Measurements from ENCODE around the gene GBF1. TPM values are rescaled to one million over a fixed set of nuclear protein-coding genes. Genes with fewer than 3 reads are reported as not detected.

GBF1 gene
- total and polyA plus RNA-seq, 4 donors = 6.0 to 27.2 (median 15.2) TPM

GRCh38 chr10:102268375-102268888 is 23.1 kb downstream of the GBF1 start:
- DNase-seq (ENCODE audit: low spot score) = no peak
- H3K9ac ChIP-seq (ENCODE audit: low read depth in 1 of 2, low read length in 2 of 2) = no peak overlapping the region

More at GRCh38 chr10:102268375-102268888, 23.1 kb downstream of the GBF1 start:
- Histone ChIP-seq H3K36me3 (ENCODE audit: control insufficient read depth in 4 of 4, insufficient read depth in 3 of 4, low read depth in 1 of 4, low read length in 3 of 4) (peaks cover 0 to 9% (median under 1%) of the 10 kb centered on the region in 4 donors), H3K4me1 (ENCODE audit: control insufficient read depth in 4 of 4, insufficient read depth in 4 of 4, low read length in 3 of 4) (peaks cover 0 to 5% (median 2%) of the 10 kb centered on the region in 4 donors), H3K27ac (ENCODE audit: low read depth in 1 of 2, low read length in 2 of 2) (no peak overlapping the region), H3K27me3 (ENCODE audit: control insufficient read depth in 4 of 4, insufficient read depth in 4 of 4, low read length in 3 of 4) (no peaks in the 10 kb centered on the region), H3K4me3 (ENCODE audit: low read depth in 1 of 3, low read length in 3 of 3) (no peak overlapping the region), H3K9me3 (ENCODE audit: control insufficient read depth in 4 of 4, low read length in 3 of 4) (no peaks in the 10 kb centered on the region)
- TF ChIP-seq ZBTB33 (IDR thresholded peaks at IDR 0.05) = no peak
- no peak for TF ChIP-seq GABPA (IDR thresholded peaks at IDR 0.05 in 1 of 2, conservative IDR thresholded peaks at IDR 0.05 in 1 of 2)
- TF ChIP-seq, protein P1, sequence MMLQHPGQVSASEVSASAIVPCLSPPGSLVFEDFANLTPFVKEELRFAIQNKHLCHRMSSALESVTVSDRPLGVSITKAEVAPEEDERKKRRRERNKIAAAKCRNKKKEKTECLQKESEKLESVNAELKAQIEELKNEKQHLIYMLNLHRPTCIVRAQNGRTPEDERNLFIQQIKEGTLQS (IDR thresholded peaks at IDR 0.05) = no peak
- TF ChIP-seq HNF4G (IDR thresholded peaks at IDR 0.05) = no peak
- TF ChIP-seq RAD21 (IDR thresholded peaks at IDR 0.05) = no peak
- TF ChIP-seq, protein P2, sequence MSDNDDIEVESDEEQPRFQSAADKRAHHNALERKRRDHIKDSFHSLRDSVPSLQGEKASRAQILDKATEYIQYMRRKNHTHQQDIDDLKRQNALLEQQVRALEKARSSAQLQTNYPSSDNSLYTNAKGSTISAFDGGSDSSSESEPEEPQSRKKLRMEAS (IDR thresholded peaks at IDR 0.05) = no peak
- TF ChIP-seq, protein P3, sequence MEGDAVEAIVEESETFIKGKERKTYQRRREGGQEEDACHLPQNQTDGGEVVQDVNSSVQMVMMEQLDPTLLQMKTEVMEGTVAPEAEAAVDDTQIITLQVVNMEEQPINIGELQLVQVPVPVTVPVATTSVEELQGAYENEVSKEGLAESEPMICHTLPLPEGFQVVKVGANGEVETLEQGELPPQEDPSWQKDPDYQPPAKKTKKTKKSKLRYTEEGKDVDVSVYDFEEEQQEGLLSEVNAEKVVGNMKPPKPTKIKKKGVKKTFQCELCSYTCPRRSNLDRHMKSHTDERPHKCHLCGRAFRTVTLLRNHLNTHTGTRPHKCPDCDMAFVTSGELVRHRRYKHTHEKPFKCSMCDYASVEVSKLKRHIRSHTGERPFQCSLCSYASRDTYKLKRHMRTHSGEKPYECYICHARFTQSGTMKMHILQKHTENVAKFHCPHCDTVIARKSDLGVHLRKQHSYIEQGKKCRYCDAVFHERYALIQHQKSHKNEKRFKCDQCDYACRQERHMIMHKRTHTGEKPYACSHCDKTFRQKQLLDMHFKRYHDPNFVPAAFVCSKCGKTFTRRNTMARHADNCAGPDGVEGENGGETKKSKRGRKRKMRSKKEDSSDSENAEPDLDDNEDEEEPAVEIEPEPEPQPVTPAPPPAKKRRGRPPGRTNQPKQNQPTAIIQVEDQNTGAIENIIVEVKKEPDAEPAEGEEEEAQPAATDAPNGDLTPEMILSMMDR (IDR thresholded peaks at IDR 0.05; ENCODE audit: low read depth, low read length, missing input control) = no peak
- TF ChIP-seq JUND (IDR thresholded peaks at IDR 0.05) = no peak
- TF ChIP-seq EGR1 (IDR thresholded peaks at IDR 0.05; ENCODE audit: low read depth in 2 of 2) = no peak
- TF ChIP-seq TAF1 (conservative IDR thresholded peaks at IDR 0.05) = no peak
- TF ChIP-seq HNF4A (conservative IDR thresholded peaks at IDR 0.05) = no peak
- no peak for TF ChIP-seq FOXA1 (IDR thresholded peaks at IDR 0.05)
- TF ChIP-seq REST (IDR thresholded peaks at IDR 0.05) = no peak
